ENCODE data around the gene UGT1A1. TPM values are rescaled to one million over a fixed set of nuclear protein-coding genes. Genes with fewer than 3 reads are reported as not detected.

The UGT1A1 gene
- total RNA-seq, 1 donor from 2014 or later = not detected

DNA sequence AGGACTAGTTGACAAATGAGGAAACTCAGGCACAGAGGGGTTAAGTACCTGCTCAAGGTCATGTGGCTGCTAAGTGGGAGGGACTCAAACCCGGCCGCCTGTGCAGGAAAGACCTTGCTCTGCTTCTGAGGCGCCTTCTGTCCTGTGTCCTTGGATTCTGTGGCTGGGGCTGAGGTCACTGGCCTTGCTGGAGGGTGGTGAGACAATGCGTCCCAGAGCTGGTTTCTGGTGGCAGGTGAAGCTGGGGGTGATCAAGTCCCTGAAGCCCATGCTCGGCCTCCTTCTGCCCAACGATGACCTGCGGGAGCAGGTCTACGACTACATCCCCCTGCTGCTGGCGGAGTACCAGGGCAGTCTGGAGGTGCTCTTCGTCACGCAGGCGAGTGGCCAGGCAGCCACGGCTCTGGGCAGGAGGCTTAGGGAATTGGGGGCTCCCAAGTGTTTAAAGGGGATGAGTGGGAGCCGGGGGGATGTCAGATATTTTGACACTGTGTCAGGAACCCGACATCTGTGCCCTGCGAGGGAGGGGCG is 34.1 kb downstream of the UGT1A1 start:
- DNase-seq (ENCODE audit: extremely low read depth, low read depth, low spot score) = no peak

DNA sequence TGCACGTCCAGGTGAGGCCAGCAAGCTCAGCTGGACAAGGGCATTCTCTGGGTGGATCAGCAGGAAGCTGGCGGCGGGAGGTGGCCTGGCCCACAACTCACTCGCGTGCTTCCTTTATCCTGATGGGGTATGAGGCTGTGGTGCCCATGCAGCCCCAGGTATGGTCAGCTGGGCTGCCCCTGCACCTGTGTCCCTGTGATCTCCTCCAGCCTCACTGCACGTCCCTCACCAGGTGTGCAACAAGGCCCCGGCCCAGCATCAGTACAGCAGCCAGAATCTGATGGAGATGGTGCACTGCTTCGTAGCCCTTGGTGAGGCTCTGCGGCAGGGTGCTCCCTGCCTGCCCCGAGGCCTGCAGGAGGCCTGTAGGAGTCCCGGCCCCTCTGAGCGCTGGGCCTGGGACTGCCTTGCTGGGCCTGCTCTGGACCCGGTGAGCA is 35.7 kb downstream of the UGT1A1 start:
- DNase-seq (ENCODE audit: extremely low read depth, low read depth, low spot score) = no peak

DNA sequence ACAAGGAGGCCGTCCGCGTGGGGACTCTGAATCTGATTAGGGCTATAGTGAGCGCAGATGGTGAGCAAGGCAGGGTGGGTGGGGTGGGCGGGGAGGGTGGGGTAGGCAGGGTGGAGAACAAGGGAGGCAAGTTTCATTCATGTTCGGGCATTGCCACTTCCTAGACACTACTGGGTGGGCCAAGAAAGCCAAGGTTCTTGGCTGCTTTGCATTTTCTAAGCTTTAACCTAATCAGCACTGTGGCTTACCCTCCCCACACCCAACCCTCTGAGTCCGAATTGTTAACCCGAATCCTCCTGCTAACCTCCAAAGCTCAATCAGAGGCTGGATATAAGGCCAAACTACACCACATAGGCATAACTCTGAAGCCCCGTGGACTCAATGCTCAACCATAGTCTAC is 36.2 kb downstream of the UGT1A1 start:
- no peak for DNase-seq (ENCODE audit: extremely low read depth, low read depth, low spot score)

DNA sequence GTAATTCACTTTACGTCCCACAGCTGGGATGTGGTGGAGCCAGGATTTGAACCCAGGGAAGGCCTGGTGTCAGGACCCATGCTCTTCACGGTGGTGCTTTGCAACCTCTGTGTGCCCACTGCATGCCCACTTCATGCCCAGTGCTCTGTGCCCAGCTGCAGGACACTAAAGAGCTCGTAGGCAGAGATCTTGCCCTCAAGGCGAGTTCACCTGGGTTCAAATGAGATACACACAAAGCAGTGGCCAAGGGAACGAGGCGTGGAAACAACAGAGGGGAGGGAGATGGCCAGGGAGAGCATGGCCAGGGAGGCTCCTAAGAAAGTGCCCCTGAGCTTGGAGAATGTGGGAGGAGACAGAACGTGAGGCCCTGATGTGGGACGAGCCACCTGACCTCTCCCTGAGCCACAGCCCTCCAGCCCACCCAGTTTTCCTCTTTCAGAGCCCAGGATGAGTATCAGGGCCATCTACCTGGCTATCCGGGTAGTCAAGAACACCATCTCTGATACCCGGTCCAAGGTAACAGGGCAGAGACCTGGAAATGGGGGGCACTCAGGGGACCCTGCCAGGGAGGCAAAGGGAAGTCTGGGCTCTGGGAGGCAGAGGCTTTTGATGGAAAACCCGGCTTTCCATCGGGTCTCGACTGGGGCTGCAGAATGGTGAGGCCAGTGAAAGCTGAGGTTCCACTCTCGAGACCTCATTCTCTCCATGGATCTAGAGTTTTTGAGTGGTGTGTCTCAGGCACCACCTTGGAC is 38.4 kb downstream of the UGT1A1 start:
- DNase-seq (ENCODE audit: extremely low read depth, low read depth, low spot score) = no peak

DNA sequence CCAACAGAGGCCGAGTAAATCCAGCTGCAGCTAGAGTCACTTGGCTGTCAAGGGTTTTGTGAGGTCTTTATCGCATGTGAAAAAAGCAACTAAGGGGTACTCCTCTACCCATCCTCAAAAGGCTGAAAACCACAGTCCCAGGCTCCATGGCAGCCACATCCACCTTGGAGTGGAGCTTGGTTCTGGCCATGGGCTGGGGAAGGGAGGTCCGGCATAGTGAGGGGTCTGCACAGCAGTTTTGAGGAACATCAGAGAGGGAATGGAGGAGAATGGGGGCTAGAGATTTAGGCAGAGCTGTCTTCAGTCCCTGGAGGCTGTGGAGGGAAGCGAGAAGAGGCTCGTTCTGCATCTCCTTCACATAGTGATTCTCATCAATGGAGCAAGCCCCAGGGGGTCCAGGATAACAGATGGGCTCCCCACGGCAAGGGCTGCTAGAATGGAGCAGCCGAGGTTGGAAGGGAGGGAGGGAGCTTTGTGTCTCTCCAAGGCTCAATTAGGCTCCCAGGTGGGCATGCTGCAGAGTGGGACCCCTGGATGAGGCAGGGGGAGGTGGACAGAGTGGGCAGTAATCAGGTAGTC is 39.1 kb downstream of the UGT1A1 start:
- no peak for DNase-seq (ENCODE audit: extremely low read depth, low read depth, low spot score)

DNA sequence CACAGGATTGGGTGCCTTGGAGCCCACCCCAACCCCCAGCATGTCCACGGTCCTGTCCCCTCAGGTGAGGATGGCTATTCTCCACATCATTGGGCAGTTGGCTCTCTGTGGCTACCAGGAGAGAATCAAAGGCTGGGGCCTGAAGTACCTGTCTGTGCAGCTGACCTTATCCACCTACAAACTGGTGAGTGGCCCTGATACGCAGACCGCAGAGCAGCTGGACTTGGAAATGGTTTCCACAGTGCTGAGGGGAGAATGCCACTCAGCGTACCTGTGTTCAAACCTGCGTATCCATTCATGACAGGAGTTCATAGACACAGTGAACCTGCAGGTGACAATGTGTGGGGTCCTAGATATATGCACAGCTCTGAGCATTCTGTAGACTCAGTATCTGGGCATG is 39.6 kb downstream of the UGT1A1 start:
- no peak for DNase-seq (ENCODE audit: extremely low read depth, low read depth, low spot score)

DNA sequence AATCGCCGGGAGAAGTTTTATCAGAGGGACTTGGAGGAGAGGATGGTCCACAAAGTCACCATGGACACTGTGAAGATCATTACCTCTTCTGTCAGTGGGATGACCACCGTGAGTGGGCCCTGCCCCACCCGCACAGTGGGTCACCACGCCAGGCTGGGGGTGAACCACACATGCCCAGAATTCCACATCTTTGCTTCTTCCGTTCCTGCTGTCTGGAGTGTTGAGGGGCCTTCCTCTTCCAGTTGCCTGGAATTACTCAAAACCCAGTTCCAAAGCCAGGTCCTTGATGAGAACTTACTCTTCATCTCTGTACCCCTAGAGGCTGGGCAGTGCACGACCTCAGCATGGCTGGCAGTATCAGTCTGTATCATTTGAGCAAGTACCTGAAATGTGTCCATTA is 40.1 kb downstream of the UGT1A1 start:
- no peak for DNase-seq (ENCODE audit: extremely low read depth, low read depth, low spot score)

DNA sequence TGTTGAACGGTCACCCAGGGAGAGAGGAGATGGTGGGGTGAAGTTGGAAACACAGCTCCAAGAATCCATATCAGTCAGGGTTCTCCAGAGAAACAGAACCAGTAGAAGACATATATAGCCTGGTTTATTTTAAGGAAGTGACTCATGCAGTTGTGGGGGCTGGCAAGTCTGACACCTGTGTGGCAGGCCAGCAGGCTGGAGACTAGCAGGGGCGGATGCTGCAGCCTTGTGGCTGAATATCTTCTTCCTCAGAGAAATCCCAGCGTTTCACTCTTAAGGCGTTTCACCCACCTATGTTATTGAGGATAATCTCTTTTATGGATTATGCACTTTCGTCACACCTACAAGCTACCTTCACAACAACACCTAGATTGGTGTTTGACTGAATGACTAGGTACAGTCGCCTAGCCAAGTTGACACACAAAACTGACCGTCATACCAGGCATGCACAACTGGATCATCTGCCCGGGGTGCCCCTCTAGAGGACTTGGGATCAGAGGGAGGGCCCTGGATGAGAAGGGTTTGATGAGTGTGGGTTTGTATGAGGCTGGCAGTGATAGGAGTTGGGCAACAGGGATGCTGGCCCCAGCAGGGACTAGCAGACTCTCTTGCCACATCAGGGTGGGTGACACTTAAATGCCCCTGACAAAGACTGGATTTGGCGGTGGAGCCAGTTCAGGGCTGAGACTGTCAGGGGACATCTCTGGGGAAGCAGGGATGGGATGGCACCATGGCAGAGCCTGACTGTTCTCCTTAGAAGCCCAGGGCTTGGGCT is 41.5 kb downstream of the UGT1A1 start:
- no peak for DNase-seq (ENCODE audit: extremely low read depth, low read depth, low spot score)

DNA sequence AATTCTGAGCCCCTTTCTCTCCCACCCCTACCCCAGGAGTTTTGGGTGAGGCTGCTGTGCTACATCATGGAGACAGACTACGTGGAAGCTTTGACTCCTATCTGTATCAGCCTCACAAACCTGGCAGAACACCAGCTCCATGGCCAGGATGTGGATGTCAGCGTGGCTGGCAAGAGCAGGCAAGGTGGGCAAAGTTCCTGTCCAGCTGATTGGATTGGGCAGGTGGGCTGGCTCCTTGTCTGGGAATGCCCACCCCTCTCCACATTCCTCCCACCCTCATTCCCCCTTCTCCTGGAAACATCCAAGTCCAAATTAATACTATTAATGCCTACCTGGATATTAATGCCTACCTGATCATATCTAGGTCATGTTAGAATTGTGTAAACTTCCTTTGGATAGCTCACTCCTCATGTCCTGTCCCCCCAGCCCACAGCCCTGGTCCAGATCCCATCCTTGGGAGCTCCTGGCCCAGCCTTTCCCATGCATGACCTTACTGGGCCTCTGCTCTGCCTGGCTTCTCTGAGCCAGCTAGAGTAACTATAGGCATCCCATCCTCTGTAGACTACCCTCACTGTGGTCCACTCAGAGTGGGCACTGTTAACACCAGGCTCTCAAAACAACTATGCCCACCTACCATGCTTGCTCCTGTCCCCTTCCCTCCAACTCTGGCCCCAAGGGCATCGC is 42.2 kb downstream of the UGT1A1 start:
- DNase-seq (ENCODE audit: extremely low read depth, low read depth, low spot score) = no peak

DNA sequence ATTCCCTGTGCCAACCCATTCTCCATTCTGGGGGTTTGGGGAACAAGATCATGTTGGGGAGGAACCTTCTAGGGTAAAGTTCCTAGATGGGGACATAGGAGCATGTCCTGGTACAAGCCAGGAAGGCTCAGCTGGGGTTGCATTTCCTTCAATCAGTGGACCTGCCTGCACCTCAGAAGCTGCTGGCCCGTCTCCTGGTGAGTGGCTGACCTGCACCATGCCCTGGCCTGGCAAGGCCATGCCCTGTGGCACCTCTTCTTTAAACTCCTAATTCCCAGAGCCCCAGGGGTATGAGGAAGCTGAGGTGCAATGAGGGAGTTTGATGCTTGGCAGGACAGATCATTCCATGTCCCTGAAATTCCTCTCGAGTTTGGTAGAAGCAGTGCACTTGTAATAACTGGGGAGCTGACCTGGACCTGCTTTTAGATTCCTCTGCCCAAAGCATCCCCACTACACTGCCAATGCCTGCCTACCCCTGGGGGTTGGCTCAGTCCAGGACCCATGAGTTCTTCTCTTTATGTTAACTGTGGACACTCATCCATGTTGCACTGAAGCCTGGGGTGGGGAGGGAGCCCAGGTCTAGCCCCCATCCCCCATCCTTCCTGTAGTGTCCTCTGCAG is 43.3 kb downstream of the UGT1A1 start:
- DNase-seq (ENCODE audit: extremely low read depth, low read depth, low spot score) = no peak

DNA sequence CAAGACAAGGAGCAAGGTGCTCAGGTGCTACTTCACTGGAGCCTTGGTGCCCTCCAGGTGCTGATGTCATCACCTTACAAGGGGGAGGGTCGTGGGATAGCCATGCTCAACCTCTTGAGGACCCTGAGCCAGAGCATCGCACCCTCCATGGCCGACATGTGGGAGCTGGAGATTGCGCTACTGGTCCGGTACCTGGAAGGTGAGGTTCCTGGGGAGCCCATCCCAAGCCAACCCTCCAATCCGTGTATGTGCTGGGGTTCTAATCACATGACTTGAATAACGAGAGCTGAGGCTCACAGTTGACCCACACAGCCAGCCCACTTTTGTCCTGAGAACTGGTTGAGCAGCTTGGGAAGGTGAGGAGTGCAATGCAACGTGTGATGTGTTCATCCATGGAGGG is 43.9 kb downstream of the UGT1A1 start:
- no peak for DNase-seq (ENCODE audit: extremely low read depth, low read depth, low spot score)

DNA sequence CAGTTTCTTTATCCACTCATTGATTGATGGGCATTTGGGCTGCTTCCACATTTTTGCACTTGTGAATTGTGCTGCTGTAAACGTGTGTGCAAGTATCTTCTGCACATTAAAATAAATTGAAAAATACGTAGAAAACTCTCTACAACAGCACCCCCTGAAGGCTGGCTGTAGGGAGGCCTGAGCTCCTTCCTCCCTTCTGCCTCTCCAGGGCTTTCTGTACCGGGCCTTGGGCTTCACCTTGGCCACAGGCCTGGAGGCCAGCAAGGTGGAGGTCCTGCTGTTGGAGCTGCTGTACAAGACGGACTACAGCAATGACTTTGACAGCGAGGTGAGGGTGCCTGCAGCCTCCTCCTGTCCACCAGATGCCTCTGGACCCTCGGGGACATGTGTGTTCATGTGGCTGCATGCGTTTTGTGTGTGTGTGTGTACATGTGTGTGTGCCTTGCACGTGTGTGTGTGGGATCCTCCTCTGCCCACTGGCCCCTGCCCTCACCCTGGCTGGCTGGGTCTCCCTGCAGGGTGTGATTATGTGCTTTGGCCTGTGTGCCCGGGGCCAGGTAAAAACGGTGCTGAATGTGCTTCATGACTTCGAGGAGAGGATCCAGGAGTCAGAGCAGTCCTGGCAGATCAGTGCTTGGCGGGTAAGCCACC is 47.3 kb downstream of the UGT1A1 start:
- DNase-seq (ENCODE audit: extremely low read depth, low read depth, low spot score) = no peak

DNA sequence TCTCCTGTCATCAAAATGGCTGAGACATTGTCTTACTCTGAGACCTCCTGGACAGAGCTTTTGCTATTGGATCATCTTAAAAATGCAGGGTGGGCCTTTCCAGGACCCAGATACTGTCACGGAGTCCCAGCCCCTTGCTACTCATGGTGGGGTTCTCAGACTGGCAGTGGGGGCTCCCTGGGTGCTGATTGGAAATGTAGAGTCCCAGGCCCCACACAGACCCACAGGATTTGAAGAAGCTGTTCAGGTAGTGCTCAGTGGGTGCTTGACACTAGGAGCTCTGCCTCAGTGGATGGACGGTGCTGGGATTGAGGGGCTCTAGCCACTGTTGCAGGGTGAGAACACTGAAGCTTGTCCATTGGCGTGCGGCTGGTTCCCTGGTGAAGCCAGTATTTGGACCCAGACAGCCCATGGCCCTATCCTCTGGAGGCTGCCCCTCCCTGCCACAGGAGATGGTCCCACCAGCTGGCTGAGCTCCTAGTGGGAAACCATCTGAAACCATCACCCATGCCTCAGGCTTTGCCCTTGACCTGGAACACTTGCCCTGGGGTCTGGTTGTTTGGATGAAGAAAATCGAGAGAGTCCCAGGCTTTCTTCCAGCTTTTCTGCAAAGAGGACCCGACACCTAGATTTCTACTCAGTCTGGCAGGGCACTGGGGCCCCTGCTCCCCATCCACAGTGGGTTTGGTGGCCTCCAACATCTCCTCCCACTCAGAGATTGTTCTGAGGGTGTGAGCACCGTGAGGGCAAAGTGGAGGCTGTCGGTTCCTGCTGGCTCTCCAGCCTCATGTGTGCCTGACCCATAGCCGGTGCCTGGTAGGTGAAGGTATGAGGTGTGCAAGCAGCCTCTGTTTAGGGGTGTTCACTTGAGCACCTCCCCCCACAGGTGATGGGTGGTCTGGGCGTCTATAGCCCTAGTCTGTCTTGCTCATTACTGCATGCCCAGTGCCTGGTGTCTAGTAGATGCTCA is 48.2 kb downstream of the UGT1A1 start:
- DNase-seq (ENCODE audit: extremely low read depth, low read depth, low spot score) = no peak

DNA sequence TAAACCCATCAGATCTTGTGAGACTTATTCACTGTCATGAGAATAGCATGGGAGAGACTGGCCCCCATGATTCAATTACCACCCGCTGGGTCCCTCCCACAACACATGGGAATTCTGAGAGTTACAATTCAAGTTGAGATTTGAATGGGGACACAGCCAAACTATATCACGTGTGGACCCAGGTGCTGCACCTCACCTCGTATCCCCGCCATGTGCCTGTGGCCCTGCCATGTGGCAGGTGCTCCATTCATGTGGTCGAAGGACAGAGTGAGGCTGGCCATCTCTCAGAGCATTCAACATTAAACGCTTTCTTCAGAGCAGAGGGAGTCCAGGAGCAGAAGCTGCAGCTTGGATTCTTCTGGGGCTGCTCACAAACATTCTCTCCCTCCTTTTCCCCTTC is 50.3 kb downstream of the UGT1A1 start:
- DNase-seq (ENCODE audit: extremely low read depth, low read depth, low spot score) = no peak

DNA sequence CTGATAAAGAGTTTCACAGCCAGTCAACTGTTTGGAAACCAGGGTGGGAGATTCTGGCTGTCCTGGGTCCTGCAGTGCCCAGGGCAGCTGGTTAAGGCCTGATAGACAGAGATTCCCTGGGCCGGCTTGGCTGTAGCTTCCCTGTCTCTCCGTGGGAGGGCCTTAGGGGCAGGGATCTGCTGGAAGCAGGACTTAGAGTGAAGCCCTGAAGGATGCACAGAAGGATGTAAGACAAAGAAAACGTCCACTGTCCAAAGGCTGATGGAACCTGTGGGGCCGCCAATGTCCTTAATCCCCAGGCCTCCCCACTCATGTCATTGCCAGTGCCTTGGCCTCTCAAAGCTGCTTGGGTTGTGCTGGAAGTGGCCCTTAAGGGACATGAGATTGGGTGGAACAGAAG is 51.0 kb downstream of the UGT1A1 start:
- DNase-seq (ENCODE audit: extremely low read depth, low read depth, low spot score) = no peak

DNA sequence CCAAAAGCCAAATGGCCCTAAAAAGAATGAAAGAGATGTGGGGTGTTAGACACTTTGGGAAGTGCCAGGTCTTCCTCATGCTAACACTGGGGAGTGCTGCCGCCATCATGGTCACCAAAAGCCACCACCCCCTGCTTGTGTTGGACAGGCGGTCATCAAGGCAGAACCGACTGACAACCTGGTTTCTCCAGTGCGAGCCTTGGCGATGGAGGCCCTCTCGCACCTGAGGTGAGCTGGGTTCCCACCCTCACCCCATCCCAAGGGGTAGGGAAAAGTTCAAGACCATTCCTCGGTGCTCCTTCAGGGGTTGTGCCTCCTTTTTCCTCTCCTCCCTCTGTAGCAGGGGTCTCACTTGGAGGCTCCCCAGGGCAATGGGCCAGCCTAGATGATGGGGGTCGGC is 51.7 kb downstream of the UGT1A1 start:
- DNase-seq (ENCODE audit: extremely low read depth, low read depth, low spot score) = no peak

DNA sequence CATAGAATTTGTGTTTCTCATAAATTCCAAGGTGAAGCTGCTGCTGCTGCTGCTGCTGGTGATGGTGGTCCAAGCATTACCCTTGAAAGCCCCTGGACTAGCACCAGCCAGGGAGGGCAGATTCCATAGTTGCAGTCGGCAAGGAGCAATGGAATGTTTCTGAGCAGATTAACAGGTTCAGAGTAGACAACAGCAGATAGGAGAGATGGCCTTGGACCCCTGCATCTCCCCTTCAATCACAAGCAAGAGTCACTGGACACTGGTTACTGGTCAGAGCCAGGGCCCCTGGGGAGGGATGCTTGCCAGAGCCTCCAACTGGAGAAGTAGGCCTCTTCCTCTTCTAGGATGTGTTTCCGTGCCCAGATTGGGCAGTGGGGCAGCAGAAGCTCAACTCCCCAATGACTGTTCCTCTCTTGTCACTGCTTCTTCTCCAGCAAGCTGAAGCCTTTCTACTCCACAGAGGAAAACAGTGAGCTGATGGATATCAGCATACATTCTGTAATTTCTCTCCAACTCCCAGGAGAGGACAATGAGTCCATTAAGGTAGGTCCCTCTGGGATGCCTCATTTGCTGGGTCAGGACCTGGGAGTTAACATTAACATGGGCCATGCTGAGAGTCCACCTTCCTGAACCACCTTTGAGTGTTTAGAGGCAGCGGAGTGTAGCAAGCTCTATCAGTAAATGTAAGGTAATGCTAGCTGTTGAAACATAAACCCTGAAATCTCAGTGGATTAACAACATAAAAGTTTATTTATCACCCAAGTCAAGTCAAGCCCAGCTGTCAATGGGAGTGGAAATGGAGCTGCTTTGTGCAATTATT is 53.4 kb downstream of the UGT1A1 start:
- DNase-seq (ENCODE audit: extremely low read depth, low read depth, low spot score) = no peak

Measured in glomerular endothelial cell (primary cell).